Measurements from ENCODE around the gene GP1BB.

- no peak for TF ChIP-seq CTCF (IDR thresholded peaks at IDR 0.05)
- no peak for TF ChIP-seq POLR2A (IDR thresholded peaks at IDR 0.05)
These were observed 2.4 kb upstream of the GP1BB start for GRCh38 chr22:19720999-19721329.

All from lower leg skin (tissue), 3 donors.